DOHH2 (cell line): ENCODE data around the gene SMTN.

ENCODE experiments used
- H3F3A ChIP-seq: fragments of 200-600 bp; sonication (generic), shearing (Covaris generic); 2 replicates; pipeline ENCODE4 v1.6.0; 2016; ENCODE audit warnings: antibody characterized with exemption, mild to moderate bottlenecking; ENCODE audit not compliant: control insufficient read depth, insufficient read depth
- H3K27ac ChIP-seq: fragments of 200-600 bp; sonication (generic); 2 replicates; pipeline ENCODE4 v1.5.1; 2014; ENCODE audit warnings: low read depth, mild to moderate bottlenecking, low read length, moderate library complexity
- H3K27me3 ChIP-seq: fragments of 200-600 bp; sonication (generic); 2 replicates; pipeline ENCODE4 v1.6.1; 2014; ENCODE audit warnings: mild to moderate bottlenecking, low read length, mixed read lengths; ENCODE audit not compliant: control insufficient read depth
- H3K36me3 ChIP-seq: fragments of 200-600 bp; sonication (generic); 2 replicates; pipeline ENCODE4 v1.6.1; 2014; ENCODE audit warnings: mild to moderate bottlenecking, low read length, moderate library complexity, mixed read lengths; ENCODE audit not compliant: control insufficient read depth
- H3K4me1 ChIP-seq: fragments of 200-600 bp; sonication (generic); 2 replicates; pipeline ENCODE4 v1.6.1; 2014; ENCODE audit warnings: mild to moderate bottlenecking, low read length, mixed read lengths; ENCODE audit not compliant: control insufficient read depth
- H3K4me2 ChIP-seq: fragments of 200-600 bp; sonication (generic); 2 replicates; pipeline ENCODE4 v1.6.0; 2014; ENCODE audit warnings: mild to moderate bottlenecking, low read length, moderate library complexity
- H3K4me3 ChIP-seq: fragments of 200-600 bp; sonication (generic); 2 replicates; pipeline ENCODE4 v1.5.1; 2014; ENCODE audit warnings: mild to moderate bottlenecking, low read length, mixed read lengths
- H3K79me2 ChIP-seq: fragments of 200-600 bp; sonication (generic); 2 replicates; pipeline ENCODE4 v1.6.1; 2014; ENCODE audit warnings: mild to moderate bottlenecking, low read length, mixed read lengths; ENCODE audit not compliant: control insufficient read depth
- H3K9me2 ChIP-seq: fragments of 200-600 bp; sonication (generic); replicated peaks from 2 replicates; pipeline ENCODE4 v1.6.1; 2014; ENCODE audit warnings: mild to moderate bottlenecking, low read length, mixed read lengths; ENCODE audit not compliant: control insufficient read depth
- H3K9me3 ChIP-seq: fragments of 200-600 bp; sonication (generic); 2 replicates; pipeline ENCODE4 v1.6.1; 2014; ENCODE audit warnings: antibody characterized with exemption, low read length, mixed read lengths; ENCODE audit not compliant: control insufficient read depth, insufficient read depth
- H4K20me1 ChIP-seq: fragments of 200-600 bp; sonication (generic); 2 replicates; pipeline ENCODE4 v1.6.0; 2014; ENCODE audit warnings: low read depth, mild to moderate bottlenecking, antibody characterized with exemption, low read length, moderate library complexity; ENCODE audit not compliant: control insufficient read depth, insufficient read depth
- EZH2phosphoT487 ChIP-seq: fragments of 200-600 bp; sonication (generic); IDR thresholded peaks from 2 replicates; pipeline ENCODE4 v1.6.1; 2017; ENCODE audit warnings: borderline replicate concordance, mild to moderate bottlenecking, antibody characterized with exemption, low read length, moderate library complexity, mixed read lengths
- TF ChIP-seq, protein P1 (sequence below): fragments of 200-600 bp; sonication (generic); IDR thresholded peaks from one replicate; pipeline ENCODE4 v1.5.1; 2014; ENCODE audit warnings: antibody characterized with exemption, mild to moderate bottlenecking, low read depth, low read length; ENCODE audit not compliant: poor library complexity, severe bottlenecking

SMTN gene

DNA sequence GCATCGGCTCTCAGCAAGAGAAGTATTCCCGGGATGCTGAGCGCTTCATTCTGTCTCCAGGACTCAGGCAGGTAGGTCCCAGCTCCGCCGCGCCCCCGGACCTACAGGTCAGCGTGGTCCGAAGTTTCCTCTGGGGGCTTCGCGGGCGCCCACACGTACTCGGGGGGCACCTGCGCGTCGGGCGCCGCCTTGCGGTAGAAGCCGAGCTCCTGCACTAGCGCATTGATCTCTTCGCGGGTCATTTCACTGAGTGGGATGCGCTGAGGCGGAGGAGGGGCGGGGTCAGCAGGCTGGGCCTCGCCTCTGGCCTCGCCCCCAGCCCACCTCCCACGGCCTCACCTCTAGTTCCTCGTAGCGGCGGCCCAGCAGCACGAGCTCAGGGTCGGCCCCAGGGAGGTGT, 23.8 kb downstream of the SMTN start:
- Histone ChIP-seq H3F3A (no peaks in the 10 kb centered on the region), H3K4me3 (no peak overlapping the region), H3K4me2 (no peak overlapping the region), H3K9me2 (no peaks in the 10 kb centered on the region), H4K20me1 (no peaks in the 10 kb centered on the region), H3K9me3 (no peaks in the 10 kb centered on the region), H3K27ac (no peak overlapping the region), H3K27me3 (0 out of 2 replicates have a peak, but pooled peaks cover 5% of the 10 kb centered on the region), H3K4me1 (peaks cover 11% of the 10 kb centered on the region), H3K79me2 (no peaks in the 10 kb centered on the region), H3K36me3 (no peaks in the 10 kb centered on the region)
- TF ChIP-seq, protein P1, sequence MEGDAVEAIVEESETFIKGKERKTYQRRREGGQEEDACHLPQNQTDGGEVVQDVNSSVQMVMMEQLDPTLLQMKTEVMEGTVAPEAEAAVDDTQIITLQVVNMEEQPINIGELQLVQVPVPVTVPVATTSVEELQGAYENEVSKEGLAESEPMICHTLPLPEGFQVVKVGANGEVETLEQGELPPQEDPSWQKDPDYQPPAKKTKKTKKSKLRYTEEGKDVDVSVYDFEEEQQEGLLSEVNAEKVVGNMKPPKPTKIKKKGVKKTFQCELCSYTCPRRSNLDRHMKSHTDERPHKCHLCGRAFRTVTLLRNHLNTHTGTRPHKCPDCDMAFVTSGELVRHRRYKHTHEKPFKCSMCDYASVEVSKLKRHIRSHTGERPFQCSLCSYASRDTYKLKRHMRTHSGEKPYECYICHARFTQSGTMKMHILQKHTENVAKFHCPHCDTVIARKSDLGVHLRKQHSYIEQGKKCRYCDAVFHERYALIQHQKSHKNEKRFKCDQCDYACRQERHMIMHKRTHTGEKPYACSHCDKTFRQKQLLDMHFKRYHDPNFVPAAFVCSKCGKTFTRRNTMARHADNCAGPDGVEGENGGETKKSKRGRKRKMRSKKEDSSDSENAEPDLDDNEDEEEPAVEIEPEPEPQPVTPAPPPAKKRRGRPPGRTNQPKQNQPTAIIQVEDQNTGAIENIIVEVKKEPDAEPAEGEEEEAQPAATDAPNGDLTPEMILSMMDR, result no peak
- TF ChIP-seq EZH2phosphoT487, result no peak

DNA sequence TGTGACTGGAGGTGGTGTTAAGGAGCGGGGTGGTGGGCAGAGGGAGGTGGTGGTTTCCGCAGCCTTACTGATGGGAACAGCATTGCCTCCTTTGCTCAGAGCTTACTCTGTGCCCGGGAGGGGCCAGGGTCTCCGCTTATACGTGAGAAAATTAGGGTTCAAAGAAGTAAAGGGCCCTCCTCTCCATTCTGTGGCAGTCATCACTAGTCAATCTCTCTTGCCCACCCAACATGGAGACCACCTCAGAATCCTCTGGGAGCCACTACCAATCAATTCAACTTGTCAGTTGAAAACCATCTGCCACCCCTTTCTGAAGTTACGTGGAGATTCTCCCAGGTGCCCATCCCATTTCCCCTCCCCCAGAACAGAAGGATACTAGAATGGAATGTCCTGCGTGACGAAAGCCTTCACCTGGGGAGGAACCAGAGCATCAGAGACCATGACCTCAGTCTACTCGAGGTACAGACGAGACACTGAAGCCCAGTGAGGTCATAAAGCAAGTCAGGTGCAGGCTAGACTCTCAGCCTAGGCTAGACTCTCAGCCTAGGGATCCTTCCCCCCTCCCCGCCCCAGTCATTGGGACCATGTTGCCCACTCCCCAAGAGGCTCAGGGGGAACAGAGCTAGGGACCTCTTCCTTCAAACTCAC, 24.3 kb downstream of the SMTN start:
- 0 out of 2 replicates have a peak, but pooled peaks cover 5% of the 10 kb centered on the region for H3K27me3 ChIP-seq
- TF ChIP-seq, protein P1, result no peak
- TF ChIP-seq EZH2phosphoT487, result no peak
- no peaks in the 10 kb centered on the region for H3K9me2 ChIP-seq
- no peaks in the 10 kb centered on the region for H4K20me1 ChIP-seq
- no peaks in the 10 kb centered on the region for H3K9me3 ChIP-seq
- H3F3A ChIP-seq, result no peaks in the 10 kb centered on the region
- H3K4me1 ChIP-seq, result peaks cover 11% of the 10 kb centered on the region
- no peaks in the 10 kb centered on the region for H3K79me2 ChIP-seq
- H3K27ac ChIP-seq, result no peak overlapping the region
- H3K4me2 ChIP-seq, result no peak overlapping the region
- H3K4me3 ChIP-seq, result no peak overlapping the region
- H3K36me3 ChIP-seq, result no peaks in the 10 kb centered on the region

DNA sequence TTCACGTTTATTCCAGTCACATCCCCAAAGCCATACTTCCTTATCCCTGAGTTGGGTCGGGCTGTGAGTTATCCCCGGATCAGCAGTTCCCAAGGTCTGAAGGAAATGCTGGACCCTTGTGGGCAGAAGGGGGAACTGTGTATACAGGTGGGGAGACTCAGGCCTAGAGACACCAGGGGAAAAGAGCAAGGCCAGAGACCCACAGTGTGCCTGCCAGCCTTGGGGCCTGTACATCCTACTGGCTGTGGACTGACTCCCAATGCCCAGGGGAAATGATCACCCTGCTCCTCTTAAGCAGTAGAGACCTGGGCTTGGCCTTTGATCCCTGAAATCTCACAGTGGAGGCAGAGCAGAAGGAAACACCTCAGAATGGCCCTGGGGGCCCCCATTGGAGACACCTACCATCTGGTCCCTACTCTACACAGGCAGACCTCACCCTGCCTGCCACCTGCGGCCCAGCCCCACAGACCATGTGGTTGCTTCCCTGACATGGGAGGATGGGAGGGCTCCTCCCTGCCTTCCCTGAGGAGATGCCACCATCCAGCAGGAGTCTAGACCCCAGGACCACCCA, 25.0 kb downstream of the SMTN start:
- Histone ChIP-seq H3K9me3 (no peaks in the 10 kb centered on the region), H3K27ac (no peak overlapping the region), H3K4me2 (no peak overlapping the region), H3K4me1 (peaks cover 11% of the 10 kb centered on the region), H3K79me2 (no peaks in the 10 kb centered on the region), H3F3A (no peaks in the 10 kb centered on the region), H3K36me3 (no peaks in the 10 kb centered on the region), H4K20me1 (no peaks in the 10 kb centered on the region), H3K4me3 (no peak overlapping the region), H3K27me3 (0 out of 2 replicates have a peak, but pooled peaks cover 5% of the 10 kb centered on the region), H3K9me2 (no peaks in the 10 kb centered on the region)
- TF ChIP-seq, protein P1, result no peak
- TF ChIP-seq EZH2phosphoT487, result no peak
